Measurements from ENCODE around the gene RAI14. TPM values are rescaled to one million over a fixed set of nuclear protein-coding genes. Genes with fewer than 3 reads are reported as not detected.

The RAI14 gene
- total and polyA plus RNA-seq, 4 donors: 16.7 to 91.5 (median 49.3) TPM

DNA sequence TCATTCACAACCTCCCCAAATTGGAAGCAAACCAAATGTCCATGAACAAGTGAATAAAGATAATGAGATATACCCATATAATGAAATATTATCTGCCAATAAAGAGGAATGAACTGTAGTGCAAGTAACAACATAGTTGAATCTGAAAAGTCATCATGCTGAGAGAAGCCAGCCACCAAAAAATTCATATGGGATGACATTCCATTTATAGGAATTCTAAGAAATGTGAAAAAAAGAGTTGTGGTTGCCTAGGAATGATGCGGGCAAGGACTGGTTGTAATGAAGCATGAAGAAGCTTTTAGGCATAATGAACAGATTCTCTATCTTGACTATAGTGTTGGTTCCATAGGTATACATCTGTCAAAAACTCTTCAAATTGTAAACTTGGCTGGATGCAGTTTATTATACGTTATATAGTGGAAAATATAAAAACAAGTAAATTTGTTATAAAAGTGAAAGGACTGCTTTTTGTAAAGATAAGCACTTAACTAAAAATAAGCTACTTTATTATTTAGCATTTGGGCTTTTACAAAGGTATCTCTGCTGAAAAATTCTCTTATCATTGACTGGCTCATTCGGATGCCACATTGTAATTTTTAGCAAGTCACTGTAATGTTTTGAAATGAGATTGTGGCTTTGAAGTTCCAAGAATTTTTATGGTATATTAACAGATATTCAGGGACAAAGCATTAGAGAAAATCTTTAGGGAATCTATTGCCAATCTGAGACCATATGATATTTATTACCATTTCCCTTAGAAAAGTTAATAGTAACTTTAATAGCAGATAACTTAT is 161.6 kb downstream of the RAI14 start:
- Histone ChIP-seq H3K9ac (ENCODE audit: insufficient read depth in 1 of 2, low read length in 2 of 2) (no peak overlapping the region), H3K27ac (ENCODE audit: low read depth in 1 of 2, low read length in 1 of 2) (no peak overlapping the region), H3K4me1 (ENCODE audit: control insufficient read depth in 5 of 5, insufficient read depth in 5 of 5, low read length in 5 of 5) (no peaks in the 10 kb centered on the region), H3K4me3 (no peak overlapping the region), H3K36me3 (ENCODE audit: control insufficient read depth in 4 of 4, insufficient read depth in 4 of 4, low read length in 4 of 4) (peaks cover 0 to 3% (median 1%) of the 10 kb centered on the region in 4 donors), H3K9me3 (ENCODE audit: control insufficient read depth in 4 of 4, insufficient read depth in 3 of 4, low read length in 3 of 4) (no peaks in the 10 kb centered on the region), H3K27me3 (ENCODE audit: control insufficient read depth in 3 of 3, insufficient read depth in 3 of 3, low read length in 2 of 3) (no peaks in the 10 kb centered on the region)
- no peak for DNase-seq
- ATAC-seq (ENCODE audit: insufficient read depth, low FRiP score): no peak
- 91 to 94% methylated on average over 3 of the region's 3 CpGs for WGBS, 2 donors
- TF ChIP-seq, protein P1, sequence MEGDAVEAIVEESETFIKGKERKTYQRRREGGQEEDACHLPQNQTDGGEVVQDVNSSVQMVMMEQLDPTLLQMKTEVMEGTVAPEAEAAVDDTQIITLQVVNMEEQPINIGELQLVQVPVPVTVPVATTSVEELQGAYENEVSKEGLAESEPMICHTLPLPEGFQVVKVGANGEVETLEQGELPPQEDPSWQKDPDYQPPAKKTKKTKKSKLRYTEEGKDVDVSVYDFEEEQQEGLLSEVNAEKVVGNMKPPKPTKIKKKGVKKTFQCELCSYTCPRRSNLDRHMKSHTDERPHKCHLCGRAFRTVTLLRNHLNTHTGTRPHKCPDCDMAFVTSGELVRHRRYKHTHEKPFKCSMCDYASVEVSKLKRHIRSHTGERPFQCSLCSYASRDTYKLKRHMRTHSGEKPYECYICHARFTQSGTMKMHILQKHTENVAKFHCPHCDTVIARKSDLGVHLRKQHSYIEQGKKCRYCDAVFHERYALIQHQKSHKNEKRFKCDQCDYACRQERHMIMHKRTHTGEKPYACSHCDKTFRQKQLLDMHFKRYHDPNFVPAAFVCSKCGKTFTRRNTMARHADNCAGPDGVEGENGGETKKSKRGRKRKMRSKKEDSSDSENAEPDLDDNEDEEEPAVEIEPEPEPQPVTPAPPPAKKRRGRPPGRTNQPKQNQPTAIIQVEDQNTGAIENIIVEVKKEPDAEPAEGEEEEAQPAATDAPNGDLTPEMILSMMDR (IDR thresholded peaks at IDR 0.05; ENCODE audit: control extremely low read depth, extremely low read depth): no peak

DNA sequence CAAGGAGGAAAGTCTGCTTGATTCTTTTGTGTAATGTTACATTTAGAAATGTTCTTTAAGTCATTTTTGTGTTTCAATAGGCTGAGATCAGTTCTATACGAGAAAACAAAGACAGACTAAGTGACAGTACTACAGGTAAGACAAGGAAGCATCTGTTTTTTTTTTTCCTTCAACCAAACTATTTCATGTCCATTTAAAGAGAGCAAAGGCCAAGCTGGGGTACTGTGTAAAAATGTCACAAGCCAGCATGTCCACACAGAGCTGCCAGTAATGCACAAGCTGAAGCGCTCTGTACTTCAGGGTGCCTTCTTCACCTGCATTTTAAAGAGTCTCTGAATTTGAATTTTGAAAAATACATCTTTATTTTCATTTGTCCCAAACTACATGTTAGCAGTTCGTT is 162.6 kb downstream of the RAI14 start:
- no peak overlapping the region for H3K27ac ChIP-seq (ENCODE audit: low read depth in 1 of 2, low read length in 1 of 2)

DNA sequence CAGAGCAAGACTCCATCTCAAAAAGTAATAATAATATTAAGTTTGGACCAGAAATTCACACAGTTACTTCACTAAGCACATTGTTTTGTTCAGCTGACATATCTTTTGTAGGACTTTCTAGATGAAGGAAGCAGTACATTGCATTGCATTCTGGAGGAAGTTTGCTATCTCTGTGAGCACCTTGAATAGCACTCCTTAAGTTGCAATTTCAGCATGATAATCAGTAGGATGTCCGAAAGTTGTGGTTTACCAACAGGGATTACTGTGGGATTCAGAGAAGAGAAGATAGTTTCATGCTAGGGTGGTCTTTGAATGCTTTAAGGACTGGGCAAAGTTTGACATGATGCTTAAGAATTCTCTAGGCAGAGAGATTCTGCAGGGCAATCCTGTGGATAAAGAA is 164.5 kb downstream of the RAI14 start:
- Histone ChIP-seq H3K27ac (ENCODE audit: low read depth in 1 of 2, low read length in 1 of 2) (no peak overlapping the region), H3K36me3 (ENCODE audit: control insufficient read depth in 4 of 4, insufficient read depth in 4 of 4, low read length in 4 of 4) (peaks cover 6 to 14% (median 9%) of the 10 kb centered on the region in 4 donors), H3K9me3 (ENCODE audit: control insufficient read depth in 4 of 4, insufficient read depth in 3 of 4, low read length in 3 of 4) (no peaks in the 10 kb centered on the region), H3K4me3 (no peak overlapping the region), H3K4me1 (ENCODE audit: control insufficient read depth in 5 of 5, insufficient read depth in 5 of 5, low read length in 5 of 5) (no peaks in the 10 kb centered on the region), H3K9ac (ENCODE audit: insufficient read depth in 1 of 2, low read length in 2 of 2) (no peak overlapping the region), H3K27me3 (ENCODE audit: control insufficient read depth in 3 of 3, insufficient read depth in 3 of 3, low read length in 2 of 3) (no peaks in the 10 kb centered on the region)
- TF ChIP-seq, protein P1 (IDR thresholded peaks at IDR 0.05; ENCODE audit: control extremely low read depth, extremely low read depth): no peak
- WGBS, 2 donors: 90 to 95% methylated on average over 1 of the region's 1 CpG
- ATAC-seq (ENCODE audit: insufficient read depth, low FRiP score) (no peak), DNase-seq (no peak)

More for the DNA sequence above, 162.6 kb downstream of the RAI14 start:
- ATAC-seq (ENCODE audit: insufficient read depth, low FRiP score) (no peak), DNase-seq (no peak)
- TF ChIP-seq, protein P1 (IDR thresholded peaks at IDR 0.05; ENCODE audit: control extremely low read depth, extremely low read depth): no peak
- no peaks in the 10 kb centered on the region for H3K27me3 ChIP-seq (ENCODE audit: control insufficient read depth in 3 of 3, insufficient read depth in 3 of 3, low read length in 2 of 3)
- peaks cover 4 to 10% (median 7%) of the 10 kb centered on the region in 4 donors for H3K36me3 ChIP-seq (ENCODE audit: control insufficient read depth in 4 of 4, insufficient read depth in 4 of 4, low read length in 4 of 4)
- H3K9me3 ChIP-seq (ENCODE audit: control insufficient read depth in 4 of 4, insufficient read depth in 3 of 4, low read length in 3 of 4): no peaks in the 10 kb centered on the region
- no peaks in the 10 kb centered on the region for H3K4me1 ChIP-seq (ENCODE audit: control insufficient read depth in 5 of 5, insufficient read depth in 5 of 5, low read length in 5 of 5)
- WGBS, 2 donors: 94 to 96% methylated on average over 3 of the region's 3 CpGs
- no peak overlapping the region for H3K4me3 ChIP-seq
- no peak overlapping the region for H3K9ac ChIP-seq (ENCODE audit: insufficient read depth in 1 of 2, low read length in 2 of 2)

Measured in lung (tissue), 12 donors.